GM20431 (cell line): ENCODE measurements around the gene MDM1.

Experiments used
- in situ Hi-C: fragments of 300-500 bp; cut with MseI, MboI; formaldehyde crosslinking; loops from one replicate; pipeline ENCODE4 v1.15.0; 2020; ENCODE audit warnings: low sequenced_read_pairs; ENCODE audit not compliant: unreplicated experiment

The MDM1 gene, protein sequence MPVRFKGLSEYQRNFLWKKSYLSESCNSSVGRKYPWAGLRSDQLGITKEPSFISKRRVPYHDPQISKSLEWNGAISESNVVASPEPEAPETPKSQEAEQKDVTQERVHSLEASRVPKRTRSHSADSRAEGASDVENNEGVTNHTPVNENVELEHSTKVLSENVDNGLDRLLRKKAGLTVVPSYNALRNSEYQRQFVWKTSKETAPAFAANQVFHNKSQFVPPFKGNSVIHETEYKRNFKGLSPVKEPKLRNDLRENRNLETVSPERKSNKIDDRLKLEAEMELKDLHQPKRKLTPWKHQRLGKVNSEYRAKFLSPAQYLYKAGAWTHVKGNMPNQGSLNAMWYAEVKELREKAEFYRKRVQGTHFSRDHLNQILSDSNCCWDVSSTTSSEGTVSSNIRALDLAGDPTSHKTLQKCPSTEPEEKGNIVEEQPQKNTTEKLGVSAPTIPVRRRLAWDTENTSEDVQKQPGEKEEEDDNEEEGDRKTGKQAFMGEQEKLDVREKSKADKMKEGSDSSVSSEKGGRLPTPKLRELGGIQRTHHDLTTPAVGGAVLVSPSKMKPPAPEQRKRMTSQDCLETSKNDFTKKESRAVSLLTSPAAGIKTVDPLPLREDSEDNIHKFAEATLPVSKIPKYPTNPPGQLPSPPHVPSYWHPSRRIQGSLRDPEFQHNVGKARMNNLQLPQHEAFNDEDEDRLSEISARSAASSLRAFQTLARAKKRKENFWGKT

DNA sequence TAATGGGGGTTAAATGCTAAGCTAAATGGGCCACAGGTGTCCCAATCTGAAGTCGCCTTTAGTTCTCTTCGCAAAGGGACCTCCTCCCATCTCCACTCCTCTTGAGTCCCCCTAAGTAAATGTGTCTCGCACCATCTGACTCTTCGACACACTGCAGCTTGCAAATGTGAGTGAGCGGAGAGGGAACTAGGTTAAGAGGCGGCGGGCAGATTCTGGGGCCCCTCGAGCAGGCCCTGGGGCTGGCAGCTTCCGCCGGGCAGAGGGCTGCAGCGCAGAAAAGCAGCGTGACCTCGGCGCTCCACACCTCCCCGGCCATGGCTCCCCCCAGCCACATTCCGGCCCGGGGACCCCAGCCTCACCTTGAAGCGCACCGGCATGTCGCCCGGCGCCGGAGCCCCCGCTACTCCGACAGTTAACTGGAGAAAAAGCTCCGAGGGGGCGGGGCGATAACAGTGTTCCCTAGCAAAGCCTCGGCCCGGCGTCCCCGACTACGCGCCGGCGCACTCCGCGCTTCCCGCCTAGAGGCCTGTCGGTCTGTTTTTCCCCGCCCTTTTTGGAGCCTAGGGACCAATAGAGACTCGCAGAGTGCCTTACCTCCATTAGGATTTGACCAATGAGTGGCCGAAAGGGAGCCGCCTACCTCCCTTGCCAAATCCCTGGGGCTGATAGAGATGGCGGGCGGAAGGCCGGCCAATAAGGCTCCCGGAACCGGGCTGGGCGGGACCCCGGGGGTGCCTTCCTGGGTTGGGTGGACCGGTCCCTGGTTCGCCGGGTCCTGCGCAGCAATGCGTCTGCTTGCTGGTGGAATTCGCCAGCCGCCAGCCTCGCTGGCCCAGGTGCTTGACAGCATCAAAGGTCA is at the start of gene MDM1:
Gene MDM1, minus strand, starts transcription at position 494 of the 859 bp plus-strand sequence. Its CDS starts 117 bp downstream, at position 377.
- in situ Hi-C loops: loop anchor here (25.0 kb wide), 1 partner anchor 355 kb away; the partner anchor contains the start of gene NUP107

DNA sequence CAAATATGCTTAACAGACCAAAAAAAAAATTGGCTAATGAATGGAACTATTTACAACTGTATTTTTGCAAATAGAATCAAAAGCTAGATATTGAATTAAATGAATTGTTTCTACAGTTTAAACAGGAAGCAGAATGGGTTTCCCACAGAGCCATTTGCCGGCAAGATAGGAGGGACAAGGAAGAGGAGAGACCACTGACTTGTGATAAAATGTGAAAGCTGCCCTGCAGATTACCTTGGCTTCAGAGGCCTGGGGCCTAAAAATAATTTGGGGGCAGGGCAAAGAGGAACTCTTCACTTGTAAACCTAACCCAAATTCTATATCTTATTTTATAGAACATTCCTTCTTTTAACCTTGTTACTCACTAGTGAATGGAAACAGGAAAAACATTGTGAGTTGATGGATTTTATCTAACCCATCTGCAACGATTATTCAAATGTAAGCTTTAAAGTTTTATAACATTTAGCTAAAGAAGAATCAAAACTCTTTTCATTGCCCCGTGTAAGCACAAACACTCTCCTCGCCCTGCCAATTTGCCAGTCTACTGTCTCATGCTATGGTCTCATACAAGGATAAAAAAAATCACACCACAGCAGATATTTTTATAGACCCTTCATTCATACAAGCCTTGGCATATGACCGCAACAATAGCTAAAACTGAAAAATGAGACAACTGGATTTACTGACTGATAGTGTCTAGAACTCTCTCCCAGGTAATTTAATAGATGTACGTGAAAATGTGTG is 49.5 kb upstream of the MDM1 start:
- in situ Hi-C loops: no loop called here

DNA sequence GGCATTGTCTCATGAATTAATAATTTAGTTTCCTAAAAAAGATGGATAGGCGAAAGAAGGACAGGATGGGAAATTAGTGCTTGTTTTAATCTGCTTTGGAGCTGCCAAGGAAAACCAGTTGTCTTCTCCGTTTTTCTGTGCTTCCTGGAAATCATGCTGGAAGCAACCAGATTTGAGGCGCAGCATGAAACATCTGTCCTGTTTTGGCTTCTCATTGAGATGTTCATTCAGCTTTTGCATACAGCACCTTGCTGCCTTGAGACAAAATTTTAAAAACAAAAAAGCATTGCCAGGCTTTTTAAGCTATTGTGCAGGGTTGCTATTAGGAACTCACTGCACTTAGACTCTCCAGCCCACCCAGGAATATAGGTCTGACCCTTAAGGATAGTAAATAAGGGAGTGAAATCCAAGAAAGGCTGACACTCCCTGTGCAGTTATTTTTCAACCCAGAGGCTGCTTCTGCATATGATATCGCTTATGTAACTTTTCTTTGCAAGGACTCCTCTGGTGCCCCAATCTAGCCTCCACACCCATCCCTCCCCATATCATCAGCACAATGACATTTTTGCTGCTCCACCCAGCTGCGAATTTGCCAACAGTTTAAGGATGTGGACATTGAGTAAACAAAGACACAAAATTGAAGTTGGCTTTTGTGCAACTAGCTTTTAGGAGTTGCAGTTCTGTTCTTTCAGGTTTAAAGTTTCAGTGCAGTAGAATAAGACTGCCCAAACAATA is 46.9 kb upstream of the MDM1 start:
- in situ Hi-C loops: no loop called here

DNA sequence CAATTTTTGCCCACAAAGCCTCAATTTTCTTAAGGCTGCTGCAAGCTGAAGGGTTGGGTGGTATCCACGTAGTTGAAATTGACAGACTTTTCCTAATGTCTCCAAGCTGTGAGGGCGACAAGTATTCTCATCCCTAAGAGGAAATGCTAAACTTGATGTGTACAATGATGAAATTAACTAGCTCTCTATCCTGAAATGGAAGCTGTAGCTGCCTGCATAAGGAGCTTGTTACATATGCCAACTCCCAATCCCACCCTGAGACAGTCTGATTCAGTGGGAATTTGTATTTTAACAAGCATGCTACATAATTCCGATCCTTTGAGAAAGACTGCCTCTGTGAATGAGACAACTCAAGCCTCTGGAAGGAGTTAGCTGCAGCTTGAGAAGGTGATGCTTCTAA is 45.7 kb upstream of the MDM1 start:
- in situ Hi-C loops: no loop called here

DNA sequence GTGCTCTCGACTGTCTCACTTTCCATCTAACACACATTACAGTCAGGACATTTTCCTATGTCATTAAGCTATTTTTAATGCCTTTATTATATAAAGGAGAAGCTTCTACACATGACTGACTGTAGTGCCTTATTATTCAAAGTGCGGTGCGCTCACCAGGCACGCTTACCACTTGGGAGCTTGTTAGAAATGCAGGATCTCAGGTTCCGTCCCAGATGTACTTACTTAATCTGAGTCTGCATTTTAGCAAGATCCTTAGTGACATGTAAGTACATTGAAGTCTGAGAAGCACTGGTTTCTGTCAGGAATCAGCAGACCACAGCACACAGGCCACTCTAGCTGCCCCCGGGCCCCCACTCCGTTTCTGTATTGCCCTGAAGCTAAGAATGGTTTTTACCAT is 44.7 kb upstream of the MDM1 start:
- in situ Hi-C loops: no loop called here

DNA sequence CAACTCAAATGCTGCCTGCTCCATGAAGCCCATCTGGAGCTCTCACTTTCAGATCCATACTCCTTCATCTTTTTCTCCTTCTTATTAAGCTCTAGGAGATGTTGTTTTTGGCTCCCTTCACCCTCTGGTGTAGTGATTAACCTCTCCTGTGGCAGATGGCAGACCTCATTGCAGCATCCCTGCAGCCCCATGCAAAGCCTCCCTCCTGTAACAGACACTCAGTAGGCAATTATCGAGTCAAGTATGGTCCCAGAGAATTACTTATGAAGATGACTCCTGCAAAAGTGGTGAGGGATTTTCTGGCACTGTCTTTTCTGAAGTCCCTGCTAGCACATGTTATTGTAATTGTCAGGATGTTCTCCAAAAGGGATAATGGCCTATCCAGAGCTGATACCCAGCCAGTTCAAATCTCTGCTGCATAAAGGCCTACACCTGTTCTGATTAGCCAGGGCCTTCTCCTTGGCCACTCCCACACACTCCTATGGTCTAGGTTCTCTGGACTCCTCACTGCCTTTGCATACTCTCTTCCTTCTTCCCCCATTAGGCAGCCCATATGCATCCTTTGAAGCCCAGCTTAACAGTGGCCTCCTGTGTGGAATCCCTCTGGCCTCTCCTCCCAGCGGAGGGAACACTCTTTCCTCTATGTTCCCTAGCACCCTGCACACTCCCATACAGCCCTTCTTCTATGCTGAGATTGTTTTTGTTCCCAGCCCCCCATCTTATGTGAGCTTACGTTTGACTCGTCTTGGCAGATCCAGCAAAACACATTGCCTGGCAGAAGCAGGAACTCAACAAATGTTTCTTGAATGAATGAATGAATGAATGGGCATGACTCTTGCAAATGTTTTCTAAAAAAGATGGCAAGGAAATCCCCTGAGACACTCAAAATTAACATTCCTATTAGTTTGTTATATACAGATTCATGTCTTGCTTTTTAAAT is 43.9 kb upstream of the MDM1 start:
- in situ Hi-C loops: no loop called here

DNA sequence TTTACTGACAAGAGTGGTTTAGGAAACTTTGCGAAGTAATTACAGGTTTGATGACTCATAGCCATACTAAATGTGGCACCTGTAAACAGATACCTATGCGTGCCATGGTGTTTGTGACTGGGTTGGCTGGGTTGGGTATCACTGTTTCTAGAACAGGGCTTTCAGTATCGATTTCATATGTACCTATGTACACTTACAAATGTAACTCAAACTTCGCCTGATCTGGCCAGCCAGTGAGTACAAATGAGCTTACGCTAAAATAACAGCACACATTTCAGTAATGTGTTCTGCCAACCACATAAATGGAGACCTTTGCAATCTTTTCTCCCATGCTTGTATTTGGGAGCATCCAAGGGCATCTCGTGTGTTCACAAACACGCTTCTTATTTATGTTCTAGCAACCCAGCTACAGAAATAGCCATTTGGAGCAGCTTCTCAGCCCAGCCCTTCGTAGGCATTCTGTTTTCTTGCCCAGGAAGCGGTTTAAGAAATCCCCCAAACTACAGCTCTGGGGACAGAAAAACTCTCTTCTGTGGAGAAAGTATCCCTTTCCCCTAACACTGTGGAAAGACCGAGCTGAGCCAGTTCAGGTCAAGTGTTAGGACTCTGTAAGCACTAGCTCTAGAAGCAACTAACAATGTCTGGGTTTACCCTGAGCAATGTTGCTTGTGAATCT is 42.3 kb upstream of the MDM1 start:
- in situ Hi-C loops: no loop called here

DNA sequence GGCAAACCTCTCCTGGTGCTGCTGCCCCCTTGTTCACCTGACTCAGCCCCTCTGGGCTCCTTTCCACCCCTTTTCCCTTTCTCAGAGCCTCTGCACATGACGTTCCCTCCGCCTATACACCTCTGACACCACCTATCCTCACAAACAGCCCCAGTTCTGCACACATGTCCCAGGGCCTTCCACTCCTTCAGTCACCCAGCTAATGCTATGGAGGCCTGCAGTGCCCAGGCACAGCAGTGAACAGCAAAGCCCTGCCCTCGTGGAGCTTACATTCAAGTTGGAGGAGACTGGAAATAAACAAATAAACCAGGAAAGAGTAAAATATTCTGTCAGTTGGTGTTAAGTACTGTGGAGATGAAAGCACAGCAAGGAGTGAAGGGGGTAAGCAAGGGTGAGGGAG is 38.5 kb upstream of the MDM1 start:
- in situ Hi-C loops: no loop called here

DNA sequence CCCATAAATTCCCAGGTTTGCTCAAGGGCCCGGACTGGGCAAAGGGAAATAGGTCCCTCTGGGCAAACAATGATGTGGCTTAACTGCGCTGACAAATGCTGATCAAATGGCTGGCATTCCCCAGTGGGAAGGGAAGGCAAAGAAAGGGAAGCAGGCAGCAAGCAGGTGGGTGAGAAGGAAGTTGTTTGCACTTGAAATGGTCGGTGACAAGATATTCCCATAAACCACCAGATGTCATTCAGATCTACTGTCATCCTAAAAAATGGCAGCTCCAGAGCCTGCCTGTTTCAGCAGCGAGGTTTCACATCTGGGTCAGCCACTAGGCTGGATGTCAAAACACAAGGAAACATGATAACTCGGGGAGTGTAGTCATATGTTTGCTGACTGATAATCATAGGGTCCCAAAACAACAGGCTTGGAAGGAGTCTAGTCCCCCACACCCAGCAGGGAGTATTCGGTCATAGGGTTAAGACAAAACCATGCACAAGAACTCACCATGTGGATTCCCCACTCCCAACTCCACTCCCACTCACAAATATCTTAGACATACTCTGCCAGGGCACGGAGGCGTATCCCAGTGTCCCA is 37.9 kb upstream of the MDM1 start:
- in situ Hi-C loops: no loop called here

DNA sequence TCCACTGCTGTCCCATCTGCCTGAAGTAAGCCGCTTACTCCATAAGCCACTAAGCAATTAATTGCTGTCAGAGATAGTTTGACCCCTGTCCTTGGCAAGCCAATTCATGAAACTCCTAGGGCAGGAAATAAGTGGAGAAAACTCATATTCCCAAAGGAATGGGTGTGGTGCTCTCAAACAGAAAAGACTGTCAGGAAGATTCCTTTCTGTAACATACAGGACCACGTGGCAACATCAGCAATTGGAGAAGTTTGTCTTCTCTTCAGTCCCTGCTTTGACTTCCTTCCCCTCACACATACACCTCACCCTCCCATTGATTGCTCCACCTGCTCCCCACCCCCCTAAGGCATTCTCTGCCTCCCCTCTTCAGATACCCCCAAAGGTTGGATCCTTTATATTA is 36.2 kb upstream of the MDM1 start:
- in situ Hi-C loops: no loop called here

DNA sequence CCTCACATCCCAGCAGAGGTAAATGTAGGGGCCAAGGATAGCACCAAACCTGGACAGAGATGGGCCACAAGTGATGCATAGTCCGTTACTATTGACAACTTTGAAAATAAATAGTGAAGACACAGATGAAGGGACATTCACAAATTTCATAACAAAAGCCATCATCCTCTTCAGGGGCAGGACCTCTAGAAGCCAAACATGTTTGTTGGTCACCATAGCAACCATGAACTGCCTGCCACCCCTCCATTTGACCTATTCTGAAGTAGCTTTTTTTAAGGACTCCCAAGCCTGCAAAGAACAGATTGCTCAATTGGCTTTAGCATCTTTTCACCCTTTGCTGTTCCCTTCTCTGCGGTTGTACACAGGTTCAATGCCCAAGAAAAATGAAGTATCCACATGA is 35.7 kb upstream of the MDM1 start:
- in situ Hi-C loops: no loop called here

DNA sequence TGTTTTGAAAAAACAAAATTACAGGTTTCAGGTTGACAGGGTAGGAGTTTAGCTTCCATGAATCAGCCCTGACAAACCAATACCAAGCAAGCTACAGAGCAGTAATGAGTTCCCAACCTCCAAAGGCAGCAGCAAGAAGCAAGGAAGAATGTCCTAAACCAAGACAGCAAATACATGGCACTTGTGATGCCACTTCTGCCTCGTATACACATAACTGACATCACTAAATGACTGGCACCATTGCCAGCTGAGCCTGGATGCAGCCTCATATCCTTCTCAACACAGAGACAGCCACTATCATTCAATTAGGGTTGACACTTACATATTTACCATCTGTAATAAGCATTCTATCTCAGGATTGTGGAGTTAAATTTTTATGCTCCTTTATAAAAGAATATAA is 35.0 kb upstream of the MDM1 start:
- in situ Hi-C loops: no loop called here

DNA sequence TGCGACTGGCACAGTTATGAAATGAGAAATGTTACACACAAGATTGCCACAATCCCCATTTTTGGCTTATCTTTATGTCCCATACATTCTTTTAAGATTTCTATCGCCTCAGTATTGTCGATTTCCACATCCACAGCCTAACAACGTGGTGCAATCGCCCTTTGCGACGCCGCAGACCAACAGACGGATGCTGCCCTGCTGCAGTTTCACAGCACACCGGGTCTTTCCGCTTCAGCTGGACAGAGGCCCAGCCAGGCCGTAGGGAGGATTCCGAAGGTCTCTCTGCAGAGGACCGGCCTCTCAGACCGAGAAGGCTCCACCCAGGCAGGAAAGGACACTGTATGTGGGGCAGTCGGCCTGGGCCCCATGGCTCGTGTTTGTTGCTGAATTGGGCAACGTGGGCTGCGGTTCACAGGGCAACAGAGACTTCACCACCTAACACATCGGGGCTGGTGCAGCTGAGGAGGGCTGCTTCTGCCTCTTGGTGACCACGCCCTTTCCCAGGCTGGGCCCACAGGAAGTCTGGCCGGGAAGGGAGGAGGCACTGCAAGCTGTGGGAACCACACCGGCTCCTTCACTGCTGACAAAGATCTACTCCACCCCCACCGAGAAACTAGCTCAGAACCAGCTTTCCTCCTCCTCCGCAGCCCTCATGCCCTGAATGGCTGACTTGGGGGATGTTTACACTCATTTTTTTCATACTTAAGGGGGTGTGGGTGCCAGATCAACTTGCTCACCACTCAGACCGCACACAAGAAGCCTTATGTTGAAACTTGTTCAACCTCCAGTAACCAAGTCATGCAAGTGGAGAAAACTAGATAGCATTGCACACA is 32.9 kb upstream of the MDM1 start:
- in situ Hi-C loops: no loop called here

DNA sequence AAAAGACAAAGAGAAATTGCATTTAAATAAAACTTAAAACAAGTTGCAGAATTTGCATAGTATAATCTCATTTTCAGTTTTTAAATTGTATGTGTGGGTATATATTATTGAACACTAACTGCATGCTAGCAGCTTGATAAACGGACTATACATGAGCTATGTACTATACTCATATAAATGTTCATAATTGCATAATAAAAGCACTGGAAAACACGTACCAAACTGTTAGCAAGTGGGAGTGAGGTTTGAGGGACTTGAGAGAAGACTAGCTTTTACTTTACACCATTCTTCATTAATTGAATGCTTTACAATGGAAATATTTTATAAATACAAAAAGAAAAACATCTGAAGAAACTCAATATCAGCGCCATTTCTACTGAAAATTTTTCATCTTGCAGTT is 32.2 kb upstream of the MDM1 start:
- in situ Hi-C loops: no loop called here

DNA sequence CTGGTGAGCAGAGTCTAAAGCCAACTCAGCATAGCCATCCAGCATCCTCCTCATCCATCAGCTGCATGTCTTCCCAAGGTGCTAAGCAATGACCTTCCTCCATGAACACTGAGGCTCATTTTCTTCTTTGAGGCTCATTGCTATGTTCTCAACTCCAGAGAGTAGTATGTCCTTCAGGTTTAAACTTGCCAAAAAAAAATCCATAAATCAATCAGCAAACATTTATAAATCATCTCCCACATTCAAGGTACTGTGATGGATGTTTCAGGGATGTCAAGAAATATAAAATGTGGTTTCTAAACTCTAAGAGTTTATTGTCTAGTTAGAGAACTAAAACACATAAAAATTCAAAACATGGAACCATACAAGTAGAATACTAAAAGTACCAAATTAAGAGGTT is 29.8 kb upstream of the MDM1 start:
- in situ Hi-C loops: no loop called here

DNA sequence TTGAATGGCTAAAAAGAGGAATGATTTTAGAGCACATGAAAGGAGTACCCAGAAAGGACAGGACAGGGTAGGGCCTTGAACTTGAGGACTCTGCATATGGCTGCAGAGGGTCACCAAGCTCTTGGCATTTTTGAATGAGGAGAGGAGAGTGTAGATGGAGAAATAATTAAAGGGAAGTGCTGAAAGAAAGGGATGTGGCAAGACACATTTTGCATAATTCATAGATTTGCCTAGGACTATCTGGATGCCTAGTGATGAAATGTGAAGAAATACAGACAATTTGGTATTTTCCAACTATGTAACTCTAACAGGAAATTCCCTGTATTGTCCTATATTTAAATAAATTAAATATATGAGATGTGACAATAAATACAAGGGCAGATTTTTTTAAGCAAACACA is 27.5 kb upstream of the MDM1 start:
- in situ Hi-C loops: no loop called here
